NCI-H128 (cell line): Measurements from ENCODE around the gene UTP4.

Experiments used
- DNase-seq: peaks from one replicate; lab custom pipeline; 2025; ENCODE audit not compliant: unreplicated experiment; lab: John Stamatoyannopoulos, UW

UTP4 gene

DNA sequence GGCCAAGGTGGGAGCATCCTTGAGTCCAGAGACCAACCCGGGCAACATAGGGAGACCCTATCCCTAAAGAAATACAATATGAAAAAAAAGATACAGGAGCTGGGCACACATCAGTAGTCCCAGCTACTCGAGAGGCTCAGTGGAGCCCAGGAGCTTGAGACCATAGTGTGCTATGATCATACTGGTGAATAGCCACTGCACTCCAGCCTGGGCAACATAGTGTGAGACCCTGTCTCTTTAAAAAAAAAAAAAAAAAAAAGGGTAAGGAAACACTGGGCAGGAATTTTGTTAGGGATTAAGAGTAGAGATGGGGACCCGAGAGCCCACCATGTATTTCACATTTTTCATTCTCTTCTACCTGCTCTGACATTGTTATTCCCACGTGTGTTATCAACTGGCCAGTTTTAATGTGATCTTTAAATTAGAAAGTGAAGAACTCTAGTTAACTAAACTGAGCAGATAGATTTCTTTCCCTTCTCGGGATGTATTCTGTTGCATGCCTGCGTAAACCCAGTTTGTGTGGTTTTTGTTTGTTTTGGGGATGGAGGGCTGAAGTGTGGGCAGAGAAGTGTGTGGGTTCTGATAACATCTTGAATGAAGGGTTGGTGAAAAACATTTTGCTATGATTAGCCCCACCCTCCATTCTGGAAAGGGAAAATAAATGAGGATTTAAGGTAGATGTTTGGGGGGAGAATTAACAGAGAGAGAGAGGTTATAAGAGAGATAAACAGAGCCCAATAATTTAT lies 37.3 kb downstream of the UTP4 start:
- no peak for DNase-seq

DNA sequence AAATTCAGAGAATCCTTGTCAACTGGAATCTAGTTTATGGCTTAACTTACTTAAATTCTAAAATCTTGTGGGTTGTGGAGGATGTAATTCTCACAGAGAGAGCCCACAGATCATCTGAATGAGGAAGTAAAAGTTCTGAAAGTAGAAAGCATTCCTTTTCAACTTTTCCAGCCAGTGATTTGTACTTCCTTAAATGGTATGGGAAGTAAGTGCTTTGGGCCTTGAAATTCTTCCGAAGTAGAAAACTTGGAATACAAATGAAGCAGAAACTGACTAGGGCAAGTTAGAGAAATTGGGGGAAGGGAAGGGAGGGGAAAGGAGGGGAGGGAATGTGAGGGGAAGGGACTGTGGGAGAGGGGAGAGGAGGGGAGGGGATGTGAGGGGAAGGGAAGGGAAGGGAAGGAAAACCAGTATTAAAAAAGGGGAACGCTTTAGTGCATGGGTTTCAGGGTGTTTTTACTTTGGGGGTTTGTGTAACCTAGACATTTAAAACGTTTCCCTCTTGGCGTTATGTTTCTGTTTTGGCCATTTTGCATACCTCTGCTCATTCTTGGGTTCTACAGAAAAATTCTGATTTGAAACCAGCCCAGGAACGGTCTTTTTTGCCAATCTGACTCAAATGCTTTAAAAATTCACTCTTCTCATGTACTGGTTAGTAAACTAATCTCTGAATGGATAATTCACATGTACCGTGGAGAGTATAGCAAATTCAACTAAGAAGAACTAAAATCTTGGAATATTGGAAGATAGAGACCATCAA lies 39.1 kb downstream of the UTP4 start:
- no peak for DNase-seq

DNA sequence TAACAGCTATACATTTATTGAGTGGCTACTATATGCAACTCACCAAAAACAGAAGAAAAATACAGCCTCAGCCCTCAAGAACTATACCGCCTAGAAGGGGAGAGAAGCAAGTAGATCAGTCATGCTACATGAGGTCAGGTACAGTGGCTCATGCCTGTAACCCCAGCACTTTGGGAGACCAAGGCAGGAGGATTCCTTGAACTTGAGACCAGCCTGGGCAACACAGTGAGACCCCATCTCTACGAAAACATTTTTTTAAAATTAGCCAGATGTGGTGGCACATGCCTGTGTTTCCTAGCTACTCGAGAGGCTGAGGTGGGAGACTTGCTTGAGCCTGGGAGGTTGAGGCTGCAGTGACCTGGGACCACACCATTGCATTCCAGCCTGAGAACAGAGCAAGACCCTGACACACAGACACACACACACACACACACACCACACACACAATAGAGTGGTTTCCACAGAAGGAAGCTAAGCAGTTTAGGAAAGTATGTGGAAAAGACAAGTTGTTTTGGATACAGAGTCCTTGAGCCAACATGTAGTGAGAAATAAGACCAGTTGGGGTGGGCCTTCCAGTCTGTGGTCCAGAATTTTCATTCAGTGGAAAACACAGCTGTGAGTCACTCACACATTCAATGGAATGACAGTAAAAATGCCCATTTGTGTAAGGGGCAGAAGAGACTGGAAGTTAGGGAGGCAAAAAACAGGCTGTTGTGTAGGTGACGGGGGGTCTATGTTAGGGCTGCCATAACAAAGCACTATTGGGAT lies 43.8 kb downstream of the UTP4 start:
- no peak for DNase-seq

DNA sequence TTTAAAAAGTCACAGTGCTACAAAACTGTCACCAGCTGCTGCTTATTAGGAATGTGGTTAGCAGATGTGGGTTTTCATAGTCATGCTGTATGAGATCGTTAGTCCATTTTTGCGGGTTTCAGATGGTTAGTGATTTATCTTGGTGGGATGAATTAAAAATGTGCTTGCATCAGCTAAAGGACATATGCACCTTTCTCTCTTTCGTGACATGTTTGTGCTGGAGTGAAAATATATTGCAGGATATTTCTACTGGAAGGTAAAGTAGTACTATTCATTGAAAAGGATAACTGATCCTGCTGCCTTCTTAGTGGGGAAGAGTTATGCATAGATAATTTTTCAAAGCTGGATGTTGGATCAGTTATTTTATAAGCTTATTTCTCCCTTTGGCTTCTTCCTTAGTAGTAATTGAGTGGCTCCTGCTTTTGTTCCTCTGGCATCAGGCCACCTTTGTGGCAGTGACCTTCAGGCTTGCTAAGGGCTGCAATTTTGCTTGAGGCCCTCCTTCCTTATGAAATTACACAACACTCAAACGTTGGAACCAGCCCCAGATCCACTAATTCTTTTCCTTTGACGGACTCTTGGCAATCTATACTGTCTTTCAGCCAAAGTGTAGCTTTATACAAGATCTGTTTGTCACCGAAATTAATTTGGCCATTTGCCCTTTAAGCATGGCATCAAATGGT lies 47.0 kb downstream of the UTP4 start:
- DNase-seq: no peak

DNA sequence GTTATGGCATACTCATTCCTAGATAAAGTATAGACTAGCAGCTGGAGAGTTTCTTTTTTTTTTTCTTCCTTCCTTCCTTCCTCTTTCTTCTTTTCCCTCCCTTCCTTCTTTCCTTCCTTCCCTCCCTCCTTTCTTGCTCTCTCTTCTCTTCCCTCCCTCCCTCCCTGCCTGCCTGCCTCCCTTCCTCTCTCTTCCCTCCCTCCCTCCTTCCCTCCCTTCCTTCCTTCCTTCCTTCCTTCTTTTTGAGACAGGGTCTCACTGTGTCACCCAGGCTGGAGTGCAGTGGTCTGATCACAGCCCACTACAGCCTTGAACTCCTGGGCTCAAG lies 47.5 kb downstream of the UTP4 start:
- no peak for DNase-seq

DNA sequence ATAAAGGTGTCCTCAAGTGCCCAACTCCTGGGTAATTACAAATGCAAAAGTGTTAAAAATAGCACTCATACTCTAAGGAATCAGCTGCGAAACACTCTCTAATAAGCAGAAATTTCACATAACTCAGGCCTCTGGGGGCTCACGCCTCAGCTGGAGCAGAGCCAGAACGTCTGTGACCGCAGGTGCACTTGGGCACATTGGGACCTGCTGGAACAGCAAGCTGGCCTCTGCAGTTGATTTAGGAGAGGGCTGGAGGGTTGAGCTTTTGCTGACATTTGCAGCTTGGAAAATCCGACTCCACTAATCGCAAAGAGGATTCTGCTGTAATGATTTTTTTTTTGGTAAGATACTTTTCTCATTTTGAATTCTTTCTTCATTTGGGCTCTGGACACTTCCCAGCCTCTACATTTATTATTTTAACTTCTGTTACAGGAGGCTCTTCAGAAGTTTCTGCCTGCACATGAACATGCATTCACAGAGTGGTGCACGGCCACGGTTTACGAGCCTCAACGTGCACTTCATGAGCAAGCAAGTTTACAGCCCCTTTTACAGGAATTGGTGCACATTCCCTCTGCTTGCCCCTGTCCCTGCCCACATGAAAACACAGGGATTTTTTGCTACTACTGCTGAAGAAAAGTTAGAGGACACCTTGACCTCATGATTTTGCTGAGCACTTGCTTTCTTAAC lies 50.4 kb downstream of the UTP4 start:
- no peak for DNase-seq

GRCh38 chr16:69186642-69187445 lies 54.4 kb downstream of the UTP4 start, which contains the start of gene SNTB2:
Gene SNTB2 (plus strand): TSS chr16:69187164. CDS start chr16:69187167, 3 bp downstream.
- peak; percentile 48 for DNase-seq

- no peak for DNase-seq
Measured at GRCh38 chr16:69187446-69188235, 55.2 kb downstream of the UTP4 start.

DNA sequence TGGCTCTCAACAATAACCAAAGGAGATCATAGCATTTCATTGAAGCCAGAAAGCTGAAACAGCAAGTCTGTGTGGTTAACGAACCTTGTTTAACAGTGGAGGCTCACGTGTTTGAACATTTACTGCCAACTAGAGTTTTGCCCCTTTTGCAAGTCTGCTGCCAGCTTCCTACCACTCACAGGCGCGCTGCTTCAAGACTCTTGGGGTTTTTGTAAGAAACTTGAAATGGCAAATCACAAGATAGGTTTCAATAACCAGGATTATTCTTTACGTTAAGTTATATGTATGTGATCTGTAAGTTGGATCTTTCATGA lies 55.7 kb downstream of the UTP4 start:
- no peak for DNase-seq

DNA sequence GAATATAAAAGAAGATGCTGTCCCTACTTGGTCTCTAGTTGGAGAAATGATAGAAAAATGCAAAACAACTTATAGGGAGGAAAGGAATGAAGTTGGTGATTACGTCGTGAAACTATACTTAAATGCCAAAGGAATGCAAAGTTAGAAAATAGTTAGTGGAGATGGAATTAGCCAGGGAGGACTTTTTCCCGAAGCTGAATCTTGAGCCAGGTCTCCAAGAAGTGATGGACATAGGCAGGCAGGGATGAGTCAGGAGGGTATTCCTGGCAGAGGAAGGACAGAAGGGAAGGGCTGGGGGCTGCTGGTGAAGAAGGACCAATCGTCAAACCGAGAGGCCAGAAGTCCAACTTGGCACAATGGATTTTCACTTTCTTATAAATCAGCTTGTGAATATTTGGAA lies 56.3 kb downstream of the UTP4 start:
- DNase-seq: no peak

DNA sequence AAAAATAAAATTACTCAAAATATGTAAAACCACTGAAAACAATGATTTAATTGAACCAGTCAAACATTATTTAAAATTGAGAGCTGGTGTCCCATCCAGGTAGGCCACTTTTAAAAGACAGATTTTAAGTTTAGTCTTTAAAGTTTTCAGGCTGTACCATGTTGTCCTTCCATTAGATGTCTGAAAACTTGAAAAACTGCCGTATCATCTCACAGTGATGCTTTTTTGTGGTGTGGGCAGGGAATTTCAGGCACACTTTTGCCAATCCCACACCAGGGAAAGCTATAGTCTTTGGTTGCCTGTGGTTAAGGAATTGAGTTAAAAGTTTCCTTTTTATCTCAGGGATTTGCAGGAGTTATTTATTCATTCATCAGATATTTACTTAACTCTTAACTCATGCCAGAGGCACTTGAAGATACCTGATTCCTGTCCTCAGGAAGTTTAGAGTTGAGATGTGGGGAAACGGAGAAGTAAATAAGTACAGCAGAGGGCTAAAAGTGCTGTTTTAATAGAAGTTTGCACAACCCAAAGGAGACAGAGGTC lies 57.7 kb downstream of the UTP4 start:
- no peak for DNase-seq

DNA sequence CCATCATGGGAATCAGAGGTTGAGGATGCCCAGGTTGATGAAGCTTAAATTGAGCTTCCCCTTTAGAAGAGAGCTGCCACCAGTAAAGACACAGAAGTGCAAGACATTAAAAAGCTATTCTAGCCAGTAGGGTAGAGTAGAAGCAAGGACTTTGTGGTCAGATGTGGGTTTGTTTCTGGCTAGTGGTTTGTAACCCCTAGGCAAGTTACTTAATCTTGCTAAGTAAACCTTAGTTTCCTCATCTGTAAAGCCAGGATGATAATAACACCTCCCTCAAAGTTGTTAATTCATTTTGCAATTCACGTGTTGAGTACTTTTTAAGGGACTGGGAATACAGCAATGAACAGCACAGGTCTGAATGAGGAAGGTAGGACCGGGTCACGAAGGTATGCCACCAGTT lies 58.1 kb downstream of the UTP4 start:
- no peak for DNase-seq

DNA sequence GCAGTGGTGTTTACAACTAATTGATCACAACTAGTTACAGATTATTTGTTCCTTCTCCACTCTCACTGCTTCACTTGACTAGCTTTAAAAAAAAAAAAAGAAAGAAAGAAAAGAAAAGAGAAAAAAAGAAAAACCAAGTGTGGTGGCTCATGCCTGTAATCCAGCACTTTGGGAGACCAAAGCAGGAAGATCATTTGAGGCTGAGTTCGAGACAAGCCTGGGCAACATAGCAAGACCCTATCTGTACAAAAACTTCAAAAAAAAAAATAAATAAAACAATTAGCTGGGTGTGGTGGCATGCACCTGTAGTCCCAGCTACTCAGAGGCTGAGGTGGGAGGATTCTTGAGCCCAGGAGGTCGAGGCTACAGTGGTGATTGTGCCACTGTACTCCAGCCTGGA lies 58.7 kb downstream of the UTP4 start:
- no peak for DNase-seq

- DNase-seq: no peak
Measured at GRCh38 chr16:69193855-69194254, 61.4 kb downstream of the UTP4 start.

- DNase-seq: no peak
Measured at GRCh38 chr16:69194488-69194887, 62.0 kb downstream of the UTP4 start.

GRCh38 chr16:69195369-69196029 lies 63.0 kb downstream of the UTP4 start:
- no peak for DNase-seq

- DNase-seq: no peak
Measured at GRCh38 chr16:69197573-69197972, 65.1 kb downstream of the UTP4 start.

GRCh38 chr16:69199382-69199781 lies 66.9 kb downstream of the UTP4 start:
- DNase-seq: no peak

- DNase-seq: no peak
Measured at GRCh38 chr16:69201291-69201690, 68.8 kb downstream of the UTP4 start.
